Endothelial cell of umbilical vein (primary cell): Measurements from ENCODE around the gene PCDH15. TPM values are rescaled to one million over a fixed set of nuclear protein-coding genes. Genes with fewer than 3 reads are reported as not detected.

ENCODE experiments used
- BruUV-seq: library from RNA; stranded (reverse); fragments of 400-500 nt; replicated peaks from 2 replicates; lab custom pipeline; 2021; lab: Mats Ljungman, UMichigan
- CTCF ChIA-PET: fragments of 300-600, 350-600 bp; sonication (Branson Sonifier 250); formaldehyde crosslinking; loops from one replicate; lab custom pipeline; 2021; ENCODE audit warnings: antibody characterized with exemption, inconsistent platforms; lab: Charles Lee
- POLR2A ChIA-PET: fragments of 300-600, 350-600 bp; sonication (Branson Sonifier 250); formaldehyde crosslinking; loops from one replicate; lab custom pipeline; 2021; ENCODE audit warnings: antibody characterized with exemption, inconsistent platforms; lab: Charles Lee
- DNase-seq: peaks from one replicate; pipeline ENCODE4 v3.0.0-alpha.2; 2011; ENCODE audit warnings: low read depth, low spot score
- FAIRE-seq: peaks from 2 replicates; lab custom pipeline; 2011; peaks lifted over from hg19 to GRCh38; lab: Jason Lieb, UNC
- H2AFZ ChIP-seq: 2 replicates; pipeline ENCODE4 v1.6.0; 2012; ENCODE audit warnings: low read depth, low read length, control low read depth, inconsistent platforms
- H3K27ac ChIP-seq: 2 replicates; pipeline ENCODE4 v1.5.1; 2011; ENCODE audit warnings: low read depth, mild to moderate bottlenecking, control low read depth, low read length, moderate library complexity; ENCODE audit not compliant: insufficient read depth
- H3K27me3 ChIP-seq, 2 experiments: 2 replicates each; pipeline versions ENCODE4 v1.6.0 to v1.6.1; 2011; ENCODE audit warnings: low read length in 2 of 2, mixed read lengths in 1 of 2; ENCODE audit not compliant: control insufficient read depth in 2 of 2, insufficient read depth in 2 of 2
- H3K36me3 ChIP-seq, 2 experiments: 2 replicates in 1 of 2; 3 replicates in 1 of 2; pipeline ENCODE4 v1.5.1; 2011; ENCODE audit warnings: low read length in 2 of 2, mild to moderate bottlenecking in 1 of 2, moderate library complexity in 1 of 2; ENCODE audit not compliant: control insufficient read depth in 2 of 2, insufficient read depth in 2 of 2; ENCODE audit errors: extremely low read depth in 1 of 2
- H3K4me1 ChIP-seq: 3 replicates; pipeline ENCODE4 v1.5.1; 2011; ENCODE audit warnings: mild to moderate bottlenecking, low read length; ENCODE audit not compliant: control insufficient read depth, insufficient read depth; ENCODE audit errors: extremely low read depth
- H3K4me2 ChIP-seq: 2 replicates; pipeline ENCODE4 v1.6.1; 2011; ENCODE audit warnings: low read length, control low read depth, mixed read lengths; ENCODE audit not compliant: insufficient read depth
- H3K4me3 ChIP-seq, 3 experiments: fragments of 200-600 bp in 1 of 3; sonication (generic), shearing (Covaris generic) in 1 of 3; replicated peaks in 1 of 3; 2 replicates each; pipeline ENCODE4 v1.5.1; 2011 to 2016; ENCODE audit warnings: control low read depth in 3 of 3, low read length in 3 of 3, mild to moderate bottlenecking in 2 of 3, inconsistent platforms in 1 of 3, low read depth in 1 of 3, moderate library complexity in 1 of 3; ENCODE audit not compliant: insufficient read depth in 1 of 3
- H3K79me2 ChIP-seq: 2 replicates; pipeline ENCODE4 v1.6.0; 2012; ENCODE audit warnings: low read length, inconsistent platforms; ENCODE audit not compliant: control insufficient read depth, insufficient read depth
- H3K9ac ChIP-seq: replicated peaks from 2 replicates; pipeline ENCODE3; 2011; ENCODE audit warnings: low read length, control low read depth; ENCODE audit not compliant: insufficient read depth; ENCODE audit errors: extremely low read depth
- H3K9me1 ChIP-seq: replicated peaks from 3 replicates; pipeline ENCODE4 v1.6.0; 2011; ENCODE audit warnings: mild to moderate bottlenecking, low read length; ENCODE audit not compliant: control insufficient read depth, insufficient read depth; ENCODE audit errors: extremely low read depth
- H3K9me3 ChIP-seq: replicated peaks from 2 replicates; pipeline ENCODE4 v1.5.1; 2012; ENCODE audit warnings: low read length, inconsistent platforms; ENCODE audit not compliant: control insufficient read depth, insufficient read depth
- H4K20me1 ChIP-seq: replicated peaks from 2 replicates; pipeline ENCODE3; 2011; ENCODE audit warnings: mild to moderate bottlenecking, low read length; ENCODE audit not compliant: control insufficient read depth, insufficient read depth; ENCODE audit errors: extremely low read depth
- EZH2 ChIP-seq: IDR thresholded peaks from 2 replicates; pipeline ENCODE4 v1.6.1; 2012; ENCODE audit warnings: borderline replicate concordance, low read depth, mild to moderate bottlenecking, moderate library complexity, low read length, inconsistent platforms; ENCODE audit not compliant: severe bottlenecking
- FOS ChIP-seq: IDR thresholded peaks from 2 replicates; pipeline ENCODE4 v1.6.1; 2011; ENCODE audit warnings: mild to moderate bottlenecking, low read length, moderate library complexity, borderline replicate concordance; ENCODE audit not compliant: insufficient read depth
- GATA2 ChIP-seq: IDR thresholded peaks from 2 replicates; pipeline ENCODE4 v1.7.0; 2011; ENCODE audit warnings: low read depth, mild to moderate bottlenecking, moderate library complexity, mixed read lengths, low read length; ENCODE audit not compliant: insufficient read length, insufficient read depth
- JUN ChIP-seq: IDR thresholded peaks from 2 replicates; pipeline ENCODE4 v1.6.1; 2011; ENCODE audit warnings: borderline replicate concordance, low read depth; ENCODE audit not compliant: insufficient read length, insufficient read depth
- MAX ChIP-seq: IDR thresholded peaks from 2 replicates; pipeline ENCODE4 v1.6.1; 2011; ENCODE audit not compliant: insufficient read depth, insufficient read length
- MYC ChIP-seq: IDR thresholded peaks from one replicate; pipeline ENCODE4 v1.6.1; 2011; ENCODE audit warnings: mild to moderate bottlenecking, low read depth, low read length
- POLR2A ChIP-seq: IDR thresholded peaks from 2 replicates; pipeline ENCODE4 v1.6.1; 2012; ENCODE audit warnings: low read depth, mild to moderate bottlenecking, control low read depth, low read length
- POLR2AphosphoS5 ChIP-seq: IDR thresholded peaks from 2 replicates; pipeline ENCODE4 v1.6.1; 2012; ENCODE audit warnings: low read depth, mild to moderate bottlenecking, control low read depth, low read length, moderate library complexity; ENCODE audit not compliant: insufficient read depth
- dilution Hi-C: fragments of 300-500 bp; cut with MboI; formaldehyde crosslinking; loops from one replicate; pipeline ENCODE4 v1.15.0; 2019; ENCODE audit warnings: low sequenced_read_pairs; ENCODE audit not compliant: extremely low pct_ligation_motif_present
- intact Hi-C: fragments of 100-400 bp; cut with micrococcal nuclease; formaldehyde crosslinking; loops from one replicate; pipeline ENCODE4 v1.10.0; 2022
- polyA plus RNA-seq, 4 experiments: library from polyadenylated mRNA; depleted of rRNA in 3 of 4; stranded (reverse) in 3 of 4; unstranded in 1 of 4; fragments of >200 nt; gene quantifications; 2 replicates each; pipeline versions ENCODE4 v1.2.1 to v1.2.3, GENCODE V29; 2011 to 2012; ENCODE audit warnings: missing spikeins in 1 of 4
- total RNA-seq: library from RNA; stranded (reverse); gene quantifications from 2 replicates; pipeline ENCODE4 v1.2.3, GENCODE V29; 2021
- TF ChIP-seq, protein P1 (sequence below), 2 donors: IDR thresholded peaks; 1 replicate in 1 of 2; 2 replicates in 1 of 2; pipeline ENCODE4 v1.5.1; 2011; ENCODE audit warnings: low read length in 2 of 2, mild to moderate bottlenecking in 2 of 2, moderate library complexity in 2 of 2, control low read depth in 1 of 2, inconsistent platforms in 1 of 2, low read depth in 1 of 2; ENCODE audit not compliant: insufficient read depth in 1 of 2; ENCODE audit errors: extremely low read depth in 1 of 2

PCDH15 gene
- total and polyA plus RNA-seq, 2 donors (not counting 3 experiments of a cell fraction or from before 2014, with no cell fraction given) = 0.04 TPM; not detected in 1

- ChIA-PET CTCF (no interaction called here), POLR2A (no interaction called here)
- Histone ChIP-seq H3K27me3 (no peaks in the 10 kb centered on the region), H4K20me1 (no peaks in the 10 kb centered on the region), H3K4me2 (no peak overlapping the region), H3K9me1 (no peaks in the 10 kb centered on the region), H3K4me3 (no peak overlapping the region), H2AFZ (no peak overlapping the region), H3K9ac (no peak overlapping the region), H3K4me1 (no peaks in the 10 kb centered on the region), H3K79me2 (no peaks in the 10 kb centered on the region), H3K36me3 (no peaks in the 10 kb centered on the region), H3K9me3 (no peaks in the 10 kb centered on the region), H3K27ac (no peak overlapping the region)
- dilution Hi-C loops = no loop called here
- TF ChIP-seq FOS (no peak), JUN (no peak), MYC (no peak)
- TF ChIP-seq, protein P1, sequence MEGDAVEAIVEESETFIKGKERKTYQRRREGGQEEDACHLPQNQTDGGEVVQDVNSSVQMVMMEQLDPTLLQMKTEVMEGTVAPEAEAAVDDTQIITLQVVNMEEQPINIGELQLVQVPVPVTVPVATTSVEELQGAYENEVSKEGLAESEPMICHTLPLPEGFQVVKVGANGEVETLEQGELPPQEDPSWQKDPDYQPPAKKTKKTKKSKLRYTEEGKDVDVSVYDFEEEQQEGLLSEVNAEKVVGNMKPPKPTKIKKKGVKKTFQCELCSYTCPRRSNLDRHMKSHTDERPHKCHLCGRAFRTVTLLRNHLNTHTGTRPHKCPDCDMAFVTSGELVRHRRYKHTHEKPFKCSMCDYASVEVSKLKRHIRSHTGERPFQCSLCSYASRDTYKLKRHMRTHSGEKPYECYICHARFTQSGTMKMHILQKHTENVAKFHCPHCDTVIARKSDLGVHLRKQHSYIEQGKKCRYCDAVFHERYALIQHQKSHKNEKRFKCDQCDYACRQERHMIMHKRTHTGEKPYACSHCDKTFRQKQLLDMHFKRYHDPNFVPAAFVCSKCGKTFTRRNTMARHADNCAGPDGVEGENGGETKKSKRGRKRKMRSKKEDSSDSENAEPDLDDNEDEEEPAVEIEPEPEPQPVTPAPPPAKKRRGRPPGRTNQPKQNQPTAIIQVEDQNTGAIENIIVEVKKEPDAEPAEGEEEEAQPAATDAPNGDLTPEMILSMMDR (IDR thresholded peaks at IDR 0.05; ENCODE audit: extremely low read depth in 1 of 2, insufficient read depth in 1 of 2, low read depth in 1 of 2, low read length in 2 of 2) = no peak
- BruUV-seq = no TSS peak
- no peak for DNase-seq
- intact Hi-C loops = no loop called here
- FAIRE-seq = no peak
These were observed 299.1 kb downstream of the PCDH15 start for GRCh38 chr10:54501929-54502328.

GRCh38 chr10:54496852-54497251 lies 304.2 kb downstream of the PCDH15 start:
- intact Hi-C loops (no loop called here), dilution Hi-C loops (no loop called here)
- no TSS peak for BruUV-seq
- ChIA-PET CTCF (interaction anchor here (1.2 to 1.5 kb wide), 2 partner anchors 9 to 12 kb away, joined by 3 read pairs; no protein-coding TSS in a partner anchor), POLR2A (no interaction called here)
- no peaks in the 10 kb centered on the region for H4K20me1 ChIP-seq
- H3K9me1 ChIP-seq = no peaks in the 10 kb centered on the region
- H3K27ac ChIP-seq = no peak overlapping the region
- peak; percentile 79 for DNase-seq
- H3K79me2 ChIP-seq = no peaks in the 10 kb centered on the region
- H3K9ac ChIP-seq = no peak overlapping the region
- FAIRE-seq = no peak
- H3K27me3 ChIP-seq = no peaks in the 10 kb centered on the region
- no peaks in the 10 kb centered on the region for H3K36me3 ChIP-seq
- no peak overlapping the region for H3K4me3 ChIP-seq
- H3K9me3 ChIP-seq = no peaks in the 10 kb centered on the region
- TF ChIP-seq MYC (no peak), GATA2 (no peak), EZH2 (no peak), FOS (no peak), MAX (no peak), JUN (no peak), POLR2AphosphoS5 (no peak), POLR2A (no peak)
- TF ChIP-seq, protein P1 (IDR thresholded peaks at IDR 0.05; ENCODE audit: extremely low read depth in 1 of 2, insufficient read depth in 1 of 2, low read depth in 1 of 2, low read length in 2 of 2) = no peak
- no peaks in the 10 kb centered on the region for H3K4me1 ChIP-seq
- H3K4me2 ChIP-seq = no peak overlapping the region
- no peak overlapping the region for H2AFZ ChIP-seq
